SK-N-SH (cell line): ENCODE measurements around the gene ERVH48-1.

Experiments
- EP300 ChIP-seq, 2 experiments: IDR thresholded peaks; 2 replicates each; pipeline versions ENCODE4 v1.4.0 to v1.6.1; 2012; ENCODE audit warnings: borderline replicate concordance in 1 of 2, low read depth in 1 of 2, low read length in 1 of 2
- EZH2phosphoT487 ChIP-seq: fragments of 200-600 bp; sonication (generic); IDR thresholded peaks from 2 replicates; pipeline ENCODE4 v1.6.1; 2017; ENCODE audit warnings: low read depth, mixed run types, mild to moderate bottlenecking, antibody characterized with exemption, moderate library complexity, borderline replicate concordance
- TF ChIP-seq, protein P1 (sequence below): fragments of 200-600 bp; sonication (generic); IDR thresholded peaks from 2 replicates; pipeline ENCODE4 v1.6.1; 2017; ENCODE audit warnings: antibody characterized with exemption, mild to moderate bottlenecking, moderate library complexity
- TF ChIP-seq, protein P2 (sequence below): IDR thresholded peaks from 2 replicates; pipeline ENCODE4 v1.4.0; 2012; ENCODE audit warnings: low read depth, borderline replicate concordance

DNA sequence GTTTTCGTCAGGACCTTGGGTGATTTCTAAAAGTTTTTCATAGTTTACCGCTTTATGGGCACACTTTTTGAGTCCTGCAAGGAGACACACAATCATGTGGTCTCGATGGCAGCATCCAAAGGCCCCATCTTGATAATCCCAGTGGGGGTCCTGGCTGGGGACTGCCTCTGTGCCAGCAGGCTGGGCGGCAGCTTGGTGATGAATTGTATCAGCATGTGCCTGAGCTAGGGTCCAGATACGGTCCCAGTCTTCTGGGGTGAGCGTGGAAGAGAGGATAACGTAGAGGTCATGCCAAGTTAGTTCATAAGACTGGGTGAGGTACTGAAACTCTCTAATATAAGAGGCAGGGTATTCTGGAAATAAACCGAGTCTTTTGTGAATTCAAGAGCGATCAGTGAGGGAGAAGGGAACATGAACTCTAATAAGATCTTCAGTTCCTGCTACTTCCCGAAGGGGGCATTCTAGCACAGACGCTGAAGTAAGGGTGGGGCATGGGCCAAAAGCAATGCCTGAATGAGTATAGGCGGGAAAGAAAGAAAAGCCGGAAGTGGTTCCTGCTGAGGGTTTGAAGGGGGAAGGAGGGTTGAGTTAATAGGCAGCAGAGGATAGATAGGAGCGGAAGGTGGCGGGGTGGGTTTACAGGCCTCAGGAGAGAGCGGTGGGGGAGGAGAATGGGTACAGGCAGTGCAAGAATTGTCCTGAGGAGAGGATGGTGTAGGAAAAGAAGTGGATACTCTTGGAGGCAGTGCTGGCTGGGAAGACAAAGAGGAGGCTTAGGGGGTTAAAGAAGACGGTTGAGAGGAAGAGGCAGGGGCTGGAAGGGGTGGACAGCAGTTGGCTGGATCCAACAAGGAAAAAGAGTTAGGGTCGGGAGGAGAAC, 1.6 kb downstream of the ERVH48-1 start:
- TF ChIP-seq, protein P1, sequence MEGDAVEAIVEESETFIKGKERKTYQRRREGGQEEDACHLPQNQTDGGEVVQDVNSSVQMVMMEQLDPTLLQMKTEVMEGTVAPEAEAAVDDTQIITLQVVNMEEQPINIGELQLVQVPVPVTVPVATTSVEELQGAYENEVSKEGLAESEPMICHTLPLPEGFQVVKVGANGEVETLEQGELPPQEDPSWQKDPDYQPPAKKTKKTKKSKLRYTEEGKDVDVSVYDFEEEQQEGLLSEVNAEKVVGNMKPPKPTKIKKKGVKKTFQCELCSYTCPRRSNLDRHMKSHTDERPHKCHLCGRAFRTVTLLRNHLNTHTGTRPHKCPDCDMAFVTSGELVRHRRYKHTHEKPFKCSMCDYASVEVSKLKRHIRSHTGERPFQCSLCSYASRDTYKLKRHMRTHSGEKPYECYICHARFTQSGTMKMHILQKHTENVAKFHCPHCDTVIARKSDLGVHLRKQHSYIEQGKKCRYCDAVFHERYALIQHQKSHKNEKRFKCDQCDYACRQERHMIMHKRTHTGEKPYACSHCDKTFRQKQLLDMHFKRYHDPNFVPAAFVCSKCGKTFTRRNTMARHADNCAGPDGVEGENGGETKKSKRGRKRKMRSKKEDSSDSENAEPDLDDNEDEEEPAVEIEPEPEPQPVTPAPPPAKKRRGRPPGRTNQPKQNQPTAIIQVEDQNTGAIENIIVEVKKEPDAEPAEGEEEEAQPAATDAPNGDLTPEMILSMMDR: peak; percentile 73
- TF ChIP-seq EZH2phosphoT487: no peak
- TF ChIP-seq, protein P2, sequence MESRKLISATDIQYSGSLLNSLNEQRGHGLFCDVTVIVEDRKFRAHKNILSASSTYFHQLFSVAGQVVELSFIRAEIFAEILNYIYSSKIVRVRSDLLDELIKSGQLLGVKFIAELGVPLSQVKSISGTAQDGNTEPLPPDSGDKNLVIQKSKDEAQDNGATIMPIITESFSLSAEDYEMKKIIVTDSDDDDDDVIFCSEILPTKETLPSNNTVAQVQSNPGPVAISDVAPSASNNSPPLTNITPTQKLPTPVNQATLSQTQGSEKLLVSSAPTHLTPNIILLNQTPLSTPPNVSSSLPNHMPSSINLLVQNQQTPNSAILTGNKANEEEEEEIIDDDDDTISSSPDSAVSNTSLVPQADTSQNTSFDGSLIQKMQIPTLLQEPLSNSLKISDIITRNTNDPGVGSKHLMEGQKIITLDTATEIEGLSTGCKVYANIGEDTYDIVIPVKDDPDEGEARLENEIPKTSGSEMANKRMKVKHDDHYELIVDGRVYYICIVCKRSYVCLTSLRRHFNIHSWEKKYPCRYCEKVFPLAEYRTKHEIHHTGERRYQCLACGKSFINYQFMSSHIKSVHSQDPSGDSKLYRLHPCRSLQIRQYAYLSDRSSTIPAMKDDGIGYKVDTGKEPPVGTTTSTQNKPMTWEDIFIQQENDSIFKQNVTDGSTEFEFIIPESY: no peak
- TF ChIP-seq EP300 (IDR thresholded peaks at IDR 0.05; ENCODE audit: borderline replicate concordance in 1 of 2, low read depth in 1 of 2, low read length in 1 of 2): no peak
